Ureter (tissue), 1 donor: ENCODE results near the gene STRN. TPM values are rescaled to one million over a fixed set of nuclear protein-coding genes. Genes with fewer than 3 reads are reported as not detected.
"Not testable (repeated sequence)": the region's sequence is repeated elsewhere in the genome, so short reads cannot be mapped to it uniquely, and the experiment has no call there.

Experiments
- DNase-seq: peaks from one replicate; pipeline ENCODE4 v3.0.0-alpha.2; 2020; ENCODE audit warnings: low spot score
- total RNA-seq: library from RNA; stranded (reverse); gene quantifications from one replicate; pipeline ENCODE4 v1.2.4, GENCODE V29; 2023
- donor health status: DM: yes; HTN: yes; CAD: no.

The STRN gene
- total RNA-seq, 1 donor from 2014 or later: 26.7 TPM

DNA sequence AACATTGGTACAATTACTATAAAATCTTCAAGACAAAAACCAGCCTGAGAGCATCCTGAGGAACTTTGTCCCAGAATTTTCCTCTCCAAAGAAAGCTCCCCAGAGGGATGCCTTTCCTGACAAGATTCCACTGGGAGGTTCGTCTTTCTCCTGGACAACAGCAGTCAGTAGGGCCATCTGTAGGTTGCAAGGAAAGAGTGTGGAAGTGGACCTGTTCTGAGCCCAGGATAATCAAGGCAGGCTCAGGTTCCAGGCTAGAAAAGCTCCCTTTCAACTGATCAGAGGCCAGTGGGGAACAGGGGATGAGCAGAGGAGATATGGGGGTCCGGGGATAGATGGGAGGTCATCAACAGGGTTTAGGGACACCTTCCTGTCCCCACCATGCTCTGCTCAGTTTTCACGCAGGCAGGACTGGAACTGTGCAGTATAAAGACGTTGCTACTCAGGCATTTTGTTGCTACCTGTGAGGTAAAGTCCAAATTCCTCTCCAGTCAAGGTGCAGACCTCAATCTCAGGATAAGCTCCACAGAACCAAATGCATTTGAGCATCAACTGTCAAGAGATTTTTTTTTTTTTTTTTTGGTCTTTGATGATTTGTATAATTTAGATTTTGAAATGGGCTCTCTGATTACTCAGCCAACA lies 126.2 kb downstream of the STRN start:
- no peak for DNase-seq

GRCh38 chr2:36834731-36835524 lies 131.4 kb downstream of the STRN start:
- DNase-seq: no peak

- no peak for DNase-seq
These were observed 132.1 kb downstream of the STRN start for GRCh38 chr2:36834203-36834602.

DNA sequence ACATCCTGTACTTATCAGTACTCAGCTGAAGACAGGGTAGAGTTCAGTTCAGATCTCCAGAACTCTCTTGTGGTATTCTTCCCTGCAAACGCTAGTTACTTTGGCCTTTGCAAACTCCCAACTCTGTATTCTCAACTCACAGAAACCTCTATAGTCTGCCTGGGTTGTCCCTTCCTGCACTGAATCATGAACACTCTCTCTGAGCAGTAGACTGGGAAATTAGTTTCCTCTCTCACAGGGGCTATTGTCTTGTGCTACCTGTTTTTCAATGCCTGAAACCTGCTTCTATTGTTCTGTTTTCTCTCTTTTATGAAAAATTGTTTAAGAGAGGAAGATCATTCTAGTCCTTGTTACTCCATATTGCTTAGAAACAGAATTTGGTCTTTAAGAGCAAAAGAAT lies 135.2 kb downstream of the STRN start:
- DNase-seq: no peak

DNA sequence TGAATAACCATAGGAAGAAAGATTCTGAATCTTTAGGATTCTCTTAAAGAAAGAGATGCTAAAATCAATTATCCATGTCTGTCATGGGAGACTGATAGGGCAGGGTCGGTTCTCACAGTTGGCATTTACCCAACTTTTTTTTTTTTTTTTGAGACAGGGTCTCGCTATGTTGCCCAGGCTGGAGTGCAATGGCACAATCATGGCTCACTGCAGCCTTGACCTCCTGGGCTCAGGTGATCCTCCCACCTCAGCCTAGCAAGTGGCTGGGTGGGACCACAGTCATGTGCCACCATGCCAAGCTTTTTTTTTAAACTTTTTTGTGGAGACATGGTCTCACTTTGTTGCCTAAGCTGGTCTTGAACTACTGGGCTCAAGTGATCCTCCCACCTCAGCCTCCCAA lies 141.7 kb downstream of the STRN start:
- DNase-seq: not testable (repeated sequence)

DNA sequence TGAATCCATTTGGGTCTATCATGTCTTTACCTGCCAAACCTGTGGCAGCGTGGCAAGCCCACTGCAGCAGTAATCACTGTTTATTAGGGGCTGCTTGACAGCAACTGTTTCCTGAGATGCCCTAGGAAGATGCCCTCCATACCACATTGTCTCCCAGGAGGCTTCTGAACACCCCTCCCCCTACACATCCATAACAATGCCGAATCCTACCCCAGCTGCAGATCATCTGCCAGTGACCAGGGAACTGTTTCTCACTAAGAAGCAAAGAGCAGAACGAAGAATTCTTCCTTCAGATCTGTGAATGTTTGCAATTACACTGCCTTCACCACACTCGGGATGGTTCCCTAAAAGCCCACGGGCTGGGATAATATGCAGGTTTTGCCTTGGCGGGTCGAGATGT lies 142.1 kb downstream of the STRN start:
- DNase-seq: no peak

GRCh38 chr2:36823862-36824261 lies 142.5 kb downstream of the STRN start:
- no peak for DNase-seq

DNA sequence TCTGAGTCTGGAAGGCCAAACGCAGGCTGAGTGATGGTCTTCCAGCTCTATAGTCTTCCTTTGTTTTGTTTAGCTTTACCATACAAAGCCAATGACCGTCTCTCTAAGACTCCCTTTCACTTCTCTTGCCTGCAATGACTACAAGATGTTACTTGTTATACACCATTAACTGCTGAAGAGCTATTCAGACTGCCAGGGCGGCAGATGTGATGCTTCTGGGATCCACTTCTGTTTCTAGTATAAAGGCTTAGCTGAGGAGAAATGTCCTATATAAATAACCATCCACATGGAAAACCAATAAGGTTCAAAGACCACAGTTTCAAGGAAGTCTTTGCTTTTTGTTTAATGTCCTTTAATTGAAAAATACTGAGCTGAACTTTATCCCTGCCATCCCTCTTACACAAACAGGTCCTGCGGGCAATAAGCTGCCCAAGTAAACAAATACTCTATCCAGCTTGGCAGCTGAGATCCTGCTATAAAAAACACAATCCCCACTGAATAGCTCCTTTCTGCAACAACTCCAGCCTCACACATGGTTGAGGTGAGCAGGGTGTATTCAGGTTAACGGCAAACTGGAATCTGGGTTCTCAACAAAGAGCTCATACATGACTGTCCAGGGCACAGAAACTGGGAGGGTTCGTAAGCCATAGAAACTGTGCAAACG lies 145.3 kb downstream of the STRN start:
- no peak for DNase-seq

DNA sequence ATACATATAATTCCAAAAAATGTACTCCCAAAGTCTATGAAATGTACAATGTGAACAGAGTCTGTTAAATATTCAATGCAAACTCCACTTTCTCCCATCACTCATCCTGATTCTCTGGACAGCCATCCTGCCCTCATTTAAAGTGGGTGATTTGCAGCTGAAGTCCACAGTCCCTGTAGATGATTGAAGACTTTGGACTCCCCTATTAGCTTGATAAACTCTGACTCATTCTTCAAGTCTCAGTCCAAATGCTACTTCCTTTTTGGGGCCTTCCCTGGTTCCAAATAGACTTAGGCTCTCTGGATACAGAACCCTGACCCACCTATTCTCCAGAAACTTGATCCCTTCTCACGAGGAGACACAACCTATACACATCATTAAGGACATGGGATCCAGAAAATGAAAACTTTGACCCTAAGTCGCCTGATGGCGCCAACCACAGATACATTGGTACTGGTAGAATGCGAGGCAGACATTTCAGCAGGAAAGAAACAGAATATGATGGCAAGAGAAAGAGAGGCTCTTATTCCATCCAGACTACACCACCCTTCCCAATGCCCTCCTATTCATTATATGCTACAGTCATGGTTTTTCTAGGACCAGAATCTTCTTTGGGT lies 147.1 kb downstream of the STRN start:
- no peak for DNase-seq

DNA sequence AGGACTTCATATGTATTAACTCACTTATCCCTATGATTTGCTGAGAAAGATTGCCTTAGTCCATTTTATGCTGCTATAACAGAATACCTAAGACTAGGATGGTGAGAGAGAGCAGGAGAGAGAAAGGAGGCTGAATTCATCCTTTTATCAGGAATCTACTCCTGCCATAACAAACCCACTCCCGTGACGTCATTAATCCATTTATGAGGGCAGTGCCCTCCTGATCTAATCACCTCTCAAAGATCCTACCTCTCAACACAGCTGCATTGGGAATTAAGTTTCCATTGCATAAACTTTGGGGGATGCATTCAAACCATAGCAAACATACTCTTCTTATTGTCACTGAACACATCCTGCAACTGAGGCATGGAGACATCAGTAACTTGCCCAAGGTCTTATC lies 147.8 kb downstream of the STRN start:
- no peak for DNase-seq

DNA sequence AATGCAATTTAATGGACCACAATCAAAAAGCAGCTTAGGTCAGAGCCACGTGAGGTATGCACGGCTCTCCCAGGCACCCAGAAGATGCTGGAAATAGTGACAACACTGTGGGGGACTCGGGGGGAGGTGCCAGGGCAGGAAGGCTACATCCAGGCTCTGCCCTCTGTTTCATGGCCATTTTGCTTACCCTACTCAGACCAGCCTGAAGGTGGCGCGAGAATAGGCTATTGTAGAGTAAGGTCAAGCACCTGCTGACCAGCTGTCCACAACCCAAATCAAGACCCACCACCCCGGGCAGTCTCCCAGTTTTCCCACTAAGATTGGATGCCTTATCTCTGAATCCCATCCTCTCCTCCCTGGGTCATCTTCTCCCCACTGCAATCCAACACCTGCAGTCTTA lies 154.1 kb downstream of the STRN start:
- no peak for DNase-seq

DNA sequence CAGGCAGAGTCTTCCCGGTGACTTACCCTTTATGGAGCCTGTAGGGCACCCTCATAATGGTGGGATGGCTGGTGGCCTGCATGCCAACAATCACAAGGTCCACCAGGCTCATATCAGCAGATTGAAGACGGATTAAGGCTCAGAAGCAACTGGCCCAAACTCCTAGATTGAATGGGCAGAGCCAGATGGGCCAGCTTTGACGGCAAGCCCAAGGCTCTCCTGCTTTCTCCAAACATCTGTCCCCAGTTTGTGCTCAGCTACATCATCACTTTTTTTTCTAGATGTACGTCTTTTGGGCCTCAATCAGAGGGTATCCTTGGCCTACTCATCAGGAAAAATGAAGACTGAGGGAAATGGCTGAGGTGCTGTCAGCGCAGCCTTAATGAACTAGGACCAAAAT lies 155.3 kb downstream of the STRN start:
- no peak for DNase-seq

DNA sequence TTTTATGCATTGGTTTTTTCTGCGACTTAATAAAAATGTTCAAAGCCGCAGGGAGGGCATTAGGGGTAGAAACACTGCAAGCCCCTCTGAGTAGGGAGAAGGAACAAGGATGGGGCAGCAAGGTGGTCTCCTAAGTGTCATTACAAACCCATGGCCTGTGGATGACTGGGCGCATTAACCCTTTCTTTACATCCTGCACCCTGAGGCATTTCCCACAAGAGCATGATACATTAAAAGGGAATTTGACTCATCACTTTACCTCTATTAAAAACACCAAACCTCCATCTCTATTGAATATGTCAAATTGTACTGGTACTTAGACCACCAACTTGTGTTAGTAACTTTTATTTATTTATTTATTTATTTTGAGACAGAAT lies 157.3 kb downstream of the STRN start:
- no peak for DNase-seq

GRCh38 chr2:36808386-36809068 lies 157.8 kb downstream of the STRN start:
- no peak for DNase-seq

- no peak for DNase-seq
These were observed 159.0 kb downstream of the STRN start for GRCh38 chr2:36807223-36807886.

GRCh38 chr2:36805635-36806224 lies 160.6 kb downstream of the STRN start:
- no peak for DNase-seq

DNA sequence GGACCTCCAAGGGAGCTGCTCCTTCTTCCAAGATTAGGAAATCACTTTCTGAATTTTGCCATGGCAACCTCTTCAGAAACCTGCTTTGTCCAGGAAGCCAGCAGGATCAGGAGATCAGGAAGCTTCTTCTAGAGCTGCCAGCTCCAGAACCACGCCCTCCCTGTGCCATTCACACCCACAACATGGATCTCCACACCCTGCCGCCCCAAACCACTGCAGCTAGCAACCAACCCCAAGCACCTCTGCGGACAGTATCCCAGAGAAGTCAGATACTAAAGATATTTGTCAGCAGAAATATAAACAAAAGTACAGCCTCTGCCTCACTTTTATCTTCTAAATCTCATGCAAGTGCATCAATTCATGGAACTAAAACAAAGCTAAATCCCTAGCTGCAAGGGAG lies 163.4 kb downstream of the STRN start:
- no peak for DNase-seq

DNA sequence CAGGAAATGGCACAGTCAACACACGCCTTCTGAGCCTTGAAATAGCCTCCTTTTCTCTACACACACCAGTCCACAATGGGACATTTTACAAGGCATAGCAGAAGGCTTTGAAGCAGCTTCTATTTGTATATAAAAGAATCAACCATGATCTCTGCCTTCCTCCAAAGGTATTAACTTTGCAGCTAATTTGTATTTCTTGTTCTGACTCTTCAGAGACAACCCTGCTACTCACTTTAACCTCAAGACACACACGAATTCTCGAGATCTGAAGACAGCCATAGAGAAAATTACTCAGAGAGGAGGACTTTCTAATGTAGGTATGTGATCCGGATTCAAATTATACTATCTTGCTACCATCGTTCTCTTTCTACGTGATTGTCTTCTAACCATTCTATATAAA lies 165.2 kb downstream of the STRN start:
- DNase-seq: no peak

DNA sequence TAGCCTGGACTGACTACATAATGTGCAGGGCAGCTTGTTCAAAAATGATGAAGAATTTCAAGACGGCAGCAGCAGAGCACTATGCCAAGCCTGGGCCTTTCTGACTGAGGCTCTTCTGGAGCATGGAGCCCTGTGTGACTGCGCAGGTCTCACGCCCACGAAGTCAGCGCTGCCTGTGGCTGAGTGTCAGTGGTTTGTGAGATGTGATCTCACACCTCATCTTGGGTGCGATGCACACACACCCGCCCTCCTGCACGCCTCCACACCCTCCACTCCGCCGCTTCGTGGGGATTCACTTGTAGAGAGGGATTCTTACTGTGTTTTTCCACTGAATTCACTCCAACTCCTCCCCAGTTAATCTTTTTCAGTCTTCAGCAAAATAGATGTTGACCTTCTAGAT lies 166.0 kb downstream of the STRN start:
- DNase-seq: no peak

- no peak for DNase-seq
These were observed 167.6 kb downstream of the STRN start for GRCh38 chr2:36798724-36799123.
